Neural cell (in vitro differentiated cells): ENCODE data around the gene PHTF2. TPM values are rescaled to one million over a fixed set of nuclear protein-coding genes. Genes with fewer than 3 reads are reported as not detected.

Experiments used
- H2AFZ ChIP-seq: fragments of 200-600, 300-800 bp; sonication (generic), shearing (Covaris generic); 2 replicates; pipeline ENCODE4 v1.6.0; 2014; ENCODE audit warnings: low read depth, mild to moderate bottlenecking, antibody characterized with exemption, low read length, moderate library complexity
- H3F3A ChIP-seq: fragments of 200-600 bp; shearing (Covaris generic); 2 replicates; pipeline ENCODE4 v1.6.1; 2016; ENCODE audit warnings: mild to moderate bottlenecking, moderate library complexity, mixed read lengths, antibody characterized with exemption, low read length; ENCODE audit not compliant: insufficient read depth, poor library complexity, severe bottlenecking
- H3K27ac ChIP-seq: fragments of 200-600, 300-800 bp; sonication (generic), shearing (Covaris generic); 2 replicates; pipeline ENCODE4 v1.5.1; 2014; ENCODE audit warnings: mild to moderate bottlenecking, low read length, moderate library complexity
- H3K27me3 ChIP-seq: fragments of 300-800, 200-600 bp; sonication (generic), shearing (Covaris generic); 2 replicates; pipeline ENCODE4 v1.6.0; 2014; ENCODE audit warnings: mild to moderate bottlenecking, low read depth, low read length, moderate library complexity; ENCODE audit not compliant: insufficient read depth
- H3K36me3 ChIP-seq: fragments of 300-800, 200-600 bp; sonication (generic), shearing (Covaris generic); 2 replicates; pipeline ENCODE4 v1.5.1; 2014; ENCODE audit warnings: mild to moderate bottlenecking, antibody characterized with exemption, low read length, moderate library complexity; ENCODE audit not compliant: insufficient read depth
- H3K4me2 ChIP-seq: fragments of 300-800, 200-600 bp; sonication (generic), shearing (Covaris generic); 2 replicates; pipeline ENCODE4 v1.6.0; 2014; ENCODE audit warnings: mild to moderate bottlenecking, low read length
- H3K4me3 ChIP-seq: fragments of 300-800, 200-600 bp; sonication (generic), shearing (Covaris generic); 2 replicates; pipeline ENCODE4 v1.5.1; 2014; ENCODE audit warnings: mild to moderate bottlenecking, low read length, moderate library complexity
- H3K79me2 ChIP-seq: fragments of 200-600 bp; shearing (Covaris generic); replicated peaks from 2 replicates; pipeline ENCODE4 v1.6.0; 2014; ENCODE audit warnings: mild to moderate bottlenecking, low read length, moderate library complexity; ENCODE audit not compliant: insufficient read depth
- H3K9ac ChIP-seq: fragments of 300-800, 200-600 bp; sonication (generic), shearing (Covaris generic); 2 replicates; pipeline ENCODE4 v1.6.1; 2016; ENCODE audit warnings: mild to moderate bottlenecking, low read length, mixed read lengths
- H3K9me2 ChIP-seq: fragments of 200-600 bp; shearing (Covaris generic); 2 replicates; pipeline ENCODE4 v1.6.1; 2016; ENCODE audit warnings: mild to moderate bottlenecking, low read length, mixed read lengths; ENCODE audit not compliant: insufficient read depth
- H3K9me3 ChIP-seq: fragments of 200-600, 300-800 bp; sonication (generic), shearing (Covaris generic); 2 replicates; pipeline ENCODE4 v1.6.1; 2016; ENCODE audit warnings: mild to moderate bottlenecking, mixed run types, low read length, moderate library complexity, mixed read lengths
- H4K20me1 ChIP-seq: fragments of 200-600 bp; shearing (Covaris generic); 2 replicates; pipeline ENCODE4 v1.6.1; 2016; ENCODE audit warnings: mild to moderate bottlenecking, mixed run types; ENCODE audit not compliant: insufficient read depth
- CTCF ChIP-seq: fragments of 450-650 bp; IDR thresholded peaks from 2 replicates; pipeline ENCODE4 v1.5.1; 2014; ENCODE audit warnings: antibody characterized with exemption, mild to moderate bottlenecking, moderate library complexity; ENCODE audit not compliant: poor library complexity, severe bottlenecking
- EP300 ChIP-seq: fragments of 450-650 bp; conservative IDR thresholded peaks from 2 replicates; pipeline ENCODE4 v1.6.1; 2014; ENCODE audit warnings: antibody characterized with exemption, mild to moderate bottlenecking, moderate library complexity; ENCODE audit not compliant: poor library complexity, severe bottlenecking
- EZH2 ChIP-seq: fragments of 200-600, 300-800 bp; shearing (Covaris generic), sonication (generic); IDR thresholded peaks from 2 replicates; pipeline ENCODE4 v1.6.1; 2014; ENCODE audit warnings: antibody characterized with exemption, low read length, borderline replicate concordance, mild to moderate bottlenecking; ENCODE audit not compliant: insufficient read depth, poor library complexity, severe bottlenecking
- MXI1 ChIP-seq: fragments of 450-650 bp; conservative IDR thresholded peaks from 2 replicates; pipeline ENCODE4 v1.6.1; 2014; ENCODE audit warnings: antibody characterized with exemption, mild to moderate bottlenecking; ENCODE audit not compliant: poor library complexity, severe bottlenecking
- POLR2AphosphoS5 ChIP-seq: IDR thresholded peaks from 2 replicates; pipeline ENCODE4 v1.6.1; 2012
- RAD21 ChIP-seq: fragments of 450-650 bp; conservative IDR thresholded peaks from 2 replicates; pipeline ENCODE4 v1.6.1; 2014; ENCODE audit warnings: antibody characterized with exemption, mild to moderate bottlenecking, moderate library complexity
- REST ChIP-seq: IDR thresholded peaks from 2 replicates; pipeline ENCODE4 v1.6.1; 2012; ENCODE audit warnings: borderline replicate concordance
- SMC3 ChIP-seq: fragments of 450-650 bp; conservative IDR thresholded peaks from 2 replicates; pipeline ENCODE4 v1.6.1; 2014; ENCODE audit warnings: antibody characterized with exemption, mild to moderate bottlenecking, moderate library complexity; ENCODE audit not compliant: poor library complexity
- TAF1 ChIP-seq: IDR thresholded peaks from 2 replicates; pipeline ENCODE4 v1.6.1; 2012; ENCODE audit warnings: low read depth
- polyA plus RNA-seq: library from polyadenylated mRNA; depleted of rRNA; stranded (reverse); fragments of >200 nt; gene quantifications from 2 replicates; pipeline ENCODE4 v1.2.3, GENCODE V29; 2014

PHTF2 gene
- polyA plus RNA-seq, 1 donor from 2014 or later: 34.4 TPM

- no peaks in the 10 kb centered on the region for H3K79me2 ChIP-seq
- H2AFZ ChIP-seq: no peak overlapping the region
- TF ChIP-seq TAF1 (no peak), CTCF (no peak), EP300 (no peak), RAD21 (no peak), REST (no peak), EZH2 (no peak), SMC3 (no peak), POLR2AphosphoS5 (no peak), MXI1 (no peak)
- no peaks in the 10 kb centered on the region for H3K9me3 ChIP-seq
- no peaks in the 10 kb centered on the region for H3K9me2 ChIP-seq
- H3F3A ChIP-seq: no peaks in the 10 kb centered on the region
- H3K4me3 ChIP-seq: no peak overlapping the region
- H3K27ac ChIP-seq: no peak overlapping the region
- no peaks in the 10 kb centered on the region for H4K20me1 ChIP-seq
- no peaks in the 10 kb centered on the region for H3K36me3 ChIP-seq
- no peak overlapping the region for H3K9ac ChIP-seq
- no peak overlapping the region for H3K4me2 ChIP-seq
- no peaks in the 10 kb centered on the region for H3K27me3 ChIP-seq
Measured at GRCh38 chr7:77954773-77955555, 156.4 kb downstream of the PHTF2 start.

- Histone ChIP-seq H3K9me2 (no peaks in the 10 kb centered on the region), H3K9me3 (no peaks in the 10 kb centered on the region), H4K20me1 (no peaks in the 10 kb centered on the region), H3F3A (no peaks in the 10 kb centered on the region), H2AFZ (no peak overlapping the region), H3K4me2 (no peak overlapping the region), H3K36me3 (no peaks in the 10 kb centered on the region), H3K4me3 (no peak overlapping the region), H3K27me3 (no peaks in the 10 kb centered on the region), H3K79me2 (no peaks in the 10 kb centered on the region), H3K27ac (no peak overlapping the region), H3K9ac (no peak overlapping the region)
- no peak for TF ChIP-seq MXI1
Measured at GRCh38 chr7:77958436-77958835, 159.9 kb downstream of the PHTF2 start.
